NCI-H1105 treated with DMSO at 0.1 percent for 48 hours (cell line): ENCODE data around the gene SLC34A1.
"Not testable (repeated sequence)": the region's sequence is repeated elsewhere in the genome, so short reads cannot be mapped to it uniquely, and the experiment has no call there.

Experiments
- DNase-seq: peaks from one replicate; lab custom pipeline; 2025; lab: John Stamatoyannopoulos, UW

SLC34A1 gene

GRCh38 chr5:177384134-177384533 lies at the start of gene SLC34A1:
Gene SLC34A1 (plus strand): TSS chr5:177384434. CDS start chr5:177385742, 1,308 bp downstream.
- no peak for DNase-seq

GRCh38 chr5:177334781-177335700 lies 49.2 kb upstream of the SLC34A1 start:
- no peak for DNase-seq

- no peak for DNase-seq
Observed at GRCh38 chr5:177335701-177336065, 48.6 kb upstream of the SLC34A1 start.

- no peak for DNase-seq
Observed at GRCh38 chr5:177336112-177336511, 48.1 kb upstream of the SLC34A1 start.

GRCh38 chr5:177336603-177337494 lies 47.4 kb upstream of the SLC34A1 start:
- no peak for DNase-seq

- DNase-seq: no peak
Observed at GRCh38 chr5:177338251-177339106, 45.8 kb upstream of the SLC34A1 start.

- no peak for DNase-seq
Observed at GRCh38 chr5:177339107-177339638, 45.1 kb upstream of the SLC34A1 start.

GRCh38 chr5:177343000-177343399 lies 41.2 kb upstream of the SLC34A1 start:
- not testable (repeated sequence) for DNase-seq

GRCh38 chr5:177343777-177344176 lies 40.5 kb upstream of the SLC34A1 start:
- DNase-seq: no peak

GRCh38 chr5:177344891-177345290 lies 39.3 kb upstream of the SLC34A1 start:
- DNase-seq: no peak

GRCh38 chr5:177346820-177347219 lies 37.4 kb upstream of the SLC34A1 start:
- no peak for DNase-seq

GRCh38 chr5:177347699-177348098 lies 36.5 kb upstream of the SLC34A1 start:
- no peak for DNase-seq

- no peak for DNase-seq
Observed at GRCh38 chr5:177349362-177349647, 34.9 kb upstream of the SLC34A1 start.

GRCh38 chr5:177349762-177350161 lies 34.5 kb upstream of the SLC34A1 start:
- no peak for DNase-seq

- no peak for DNase-seq
Observed at GRCh38 chr5:177350776-177351391, 33.4 kb upstream of the SLC34A1 start.

- peak; percentile 80 for DNase-seq
Observed at GRCh38 chr5:177351392-177352329, 32.6 kb upstream of the SLC34A1 start, which contains the start of gene LMAN2. Gene LMAN2 (minus strand): TSS chr5:177351668. CDS start chr5:177351647, 21 bp downstream.

GRCh38 chr5:177353093-177353492 lies 31.1 kb upstream of the SLC34A1 start:
- DNase-seq: no peak

- DNase-seq: no peak
Observed at GRCh38 chr5:177354256-177354655, 30.0 kb upstream of the SLC34A1 start.

- DNase-seq: no peak
Observed at GRCh38 chr5:177354711-177355110, 29.5 kb upstream of the SLC34A1 start.
